GM10847 (cell line): ENCODE measurements around the gene RAB43.

Experiments used
- POLR2A ChIP-seq: IDR thresholded peaks from 2 replicates; pipeline ENCODE4 v1.6.1; 2011; ENCODE audit not compliant: insufficient read length; ENCODE audit errors: extremely low read depth

Gene RAB43

GRCh38 chr3:129056451-129057173 is 65.0 kb downstream of the RAB43 start:
- no peak for TF ChIP-seq POLR2A

GRCh38 chr3:129054605-129055104 is 66.9 kb downstream of the RAB43 start:
- TF ChIP-seq POLR2A: no peak

- TF ChIP-seq POLR2A: no peak
These were observed 68.9 kb downstream of the RAB43 start for GRCh38 chr3:129052675-129053074.

- no peak for TF ChIP-seq POLR2A
These were observed 69.7 kb downstream of the RAB43 start for GRCh38 chr3:129051871-129052340.

GRCh38 chr3:129050556-129051295 is 70.9 kb downstream of the RAB43 start:
- no peak for TF ChIP-seq POLR2A

- TF ChIP-seq POLR2A: no peak
These were observed 74.1 kb downstream of the RAB43 start for GRCh38 chr3:129047553-129047839.

- TF ChIP-seq POLR2A: no peak
These were observed 74.7 kb downstream of the RAB43 start for GRCh38 chr3:129046732-129047552.

GRCh38 chr3:129046037-129046731 is 75.4 kb downstream of the RAB43 start:
- no peak for TF ChIP-seq POLR2A

GRCh38 chr3:129045675-129046036 is 75.9 kb downstream of the RAB43 start:
- no peak for TF ChIP-seq POLR2A

- no peak for TF ChIP-seq POLR2A
These were observed 80.9 kb downstream of the RAB43 start for GRCh38 chr3:129040579-129041300.

GRCh38 chr3:129040039-129040336 is 81.6 kb downstream of the RAB43 start:
- TF ChIP-seq POLR2A: no peak

- TF ChIP-seq POLR2A: no peak
These were observed 82.1 kb downstream of the RAB43 start for GRCh38 chr3:129039271-129040038.

- TF ChIP-seq POLR2A: no peak
These were observed 83.3 kb downstream of the RAB43 start for GRCh38 chr3:129038121-129038855.
